HG03196 (cell line): Measurements from ENCODE around the gene PIK3CA.
A peak's percentile ranks its signal among the peaks of the same experiment; 100 is the strongest.
"Not testable (repeated sequence)": the region's sequence is repeated elsewhere in the genome, so short reads cannot be mapped to it uniquely, and the experiment has no call there.

ENCODE experiments used
- ATAC-seq: cut with Tn5 transposase; IDR thresholded peaks from one replicate; pipeline ENCODE4 v1.9.1; 2021; ENCODE audit not compliant: unreplicated experiment

Gene PIK3CA

GRCh38 chr3:179196098-179196497 is 47.9 kb downstream of the PIK3CA start:
- peak; percentile 71 for ATAC-seq

- ATAC-seq = no peak
Measured at GRCh38 chr3:179196700-179197099, 48.5 kb downstream of the PIK3CA start.

GRCh38 chr3:179200790-179201189 is 52.6 kb downstream of the PIK3CA start:
- no peak for ATAC-seq

GRCh38 chr3:179215550-179215949 is 67.4 kb downstream of the PIK3CA start:
- not testable (repeated sequence) for ATAC-seq

- ATAC-seq = not testable (repeated sequence)
Measured at GRCh38 chr3:179218213-179218612, 70.1 kb downstream of the PIK3CA start.

GRCh38 chr3:179223548-179223947 is 75.4 kb downstream of the PIK3CA start:
- no peak for ATAC-seq

- no peak for ATAC-seq
Measured at GRCh38 chr3:179224584-179224983, 76.4 kb downstream of the PIK3CA start.

- ATAC-seq = no peak
Measured at GRCh38 chr3:179227349-179227748, 79.2 kb downstream of the PIK3CA start.

GRCh38 chr3:179229177-179229576 is 81.0 kb downstream of the PIK3CA start:
- ATAC-seq = no peak

- ATAC-seq = no peak
Measured at GRCh38 chr3:179233043-179233442, 84.9 kb downstream of the PIK3CA start.

GRCh38 chr3:179234199-179234598 is 86.0 kb downstream of the PIK3CA start:
- no peak for ATAC-seq

GRCh38 chr3:179236669-179237301 is 88.6 kb downstream of the PIK3CA start:
- peak; percentile 85 for ATAC-seq

- ATAC-seq = not testable (repeated sequence)
Measured at GRCh38 chr3:179240299-179240698, 92.1 kb downstream of the PIK3CA start.

GRCh38 chr3:179242859-179243258 is 94.7 kb downstream of the PIK3CA start:
- not testable (repeated sequence) for ATAC-seq

- ATAC-seq = no peak
Measured at GRCh38 chr3:179244878-179245277, 96.7 kb downstream of the PIK3CA start.

- ATAC-seq = no peak
Measured at GRCh38 chr3:179247289-179248015, 99.3 kb downstream of the PIK3CA start.

- no peak for ATAC-seq
Measured at GRCh38 chr3:179250803-179251476, 102.8 kb downstream of the PIK3CA start, which contains the start of gene KCNMB3. Gene KCNMB3 (minus strand): TSS chr3:179251114. CDS start chr3:179250990, 124 bp downstream.

GRCh38 chr3:179256813-179257212 is 108.7 kb downstream of the PIK3CA start:
- no peak for ATAC-seq

- ATAC-seq = not testable (repeated sequence)
Measured at GRCh38 chr3:179257742-179258141, 109.6 kb downstream of the PIK3CA start.

- ATAC-seq = no peak
Measured at GRCh38 chr3:179258820-179259219, 110.7 kb downstream of the PIK3CA start.

- not testable (repeated sequence) for ATAC-seq
Measured at GRCh38 chr3:179259959-179260756, 112.0 kb downstream of the PIK3CA start.
